GDM1 (cell line): ENCODE data around the gene ABHD12.

Source experiments
- DNase-seq: peaks from one replicate; lab custom pipeline; 2025; lab: John Stamatoyannopoulos, UW

Gene ABHD12

DNA sequence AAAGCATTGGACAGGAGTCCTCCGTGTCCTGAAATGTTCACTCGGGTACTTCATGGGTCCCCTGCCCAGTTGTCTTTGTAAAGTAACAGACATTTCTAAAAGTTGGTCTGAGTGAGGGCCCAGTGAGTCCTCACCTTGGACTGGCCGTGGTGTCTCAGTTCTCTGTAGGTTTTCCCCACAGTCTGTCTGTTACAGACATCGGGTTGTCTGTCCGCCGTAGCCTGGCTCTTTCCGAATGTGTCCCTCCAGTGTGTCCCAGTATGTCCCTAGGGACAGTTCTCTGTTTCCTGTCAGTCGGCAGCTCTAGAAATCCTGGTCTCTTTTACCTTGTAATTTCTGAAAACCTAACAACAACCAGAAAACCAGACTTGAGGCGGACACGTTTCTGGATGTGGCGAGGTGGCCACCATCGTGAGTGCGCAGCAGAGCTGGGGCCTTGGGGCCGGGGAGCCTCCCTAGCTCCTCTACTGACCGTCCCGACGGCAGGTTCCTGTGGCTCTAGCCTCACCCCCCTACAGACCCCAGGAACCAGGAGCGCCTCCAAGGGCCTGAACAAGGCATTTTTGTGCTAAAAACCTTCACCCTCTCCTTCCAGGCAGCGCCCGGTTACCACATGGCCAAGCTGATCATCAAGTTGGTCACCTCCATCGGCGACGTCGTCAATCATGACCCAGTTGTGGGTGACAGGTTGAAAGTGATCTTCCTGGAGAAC, 100.6 kb downstream of the ABHD12 start:
- no peak for DNase-seq

DNA sequence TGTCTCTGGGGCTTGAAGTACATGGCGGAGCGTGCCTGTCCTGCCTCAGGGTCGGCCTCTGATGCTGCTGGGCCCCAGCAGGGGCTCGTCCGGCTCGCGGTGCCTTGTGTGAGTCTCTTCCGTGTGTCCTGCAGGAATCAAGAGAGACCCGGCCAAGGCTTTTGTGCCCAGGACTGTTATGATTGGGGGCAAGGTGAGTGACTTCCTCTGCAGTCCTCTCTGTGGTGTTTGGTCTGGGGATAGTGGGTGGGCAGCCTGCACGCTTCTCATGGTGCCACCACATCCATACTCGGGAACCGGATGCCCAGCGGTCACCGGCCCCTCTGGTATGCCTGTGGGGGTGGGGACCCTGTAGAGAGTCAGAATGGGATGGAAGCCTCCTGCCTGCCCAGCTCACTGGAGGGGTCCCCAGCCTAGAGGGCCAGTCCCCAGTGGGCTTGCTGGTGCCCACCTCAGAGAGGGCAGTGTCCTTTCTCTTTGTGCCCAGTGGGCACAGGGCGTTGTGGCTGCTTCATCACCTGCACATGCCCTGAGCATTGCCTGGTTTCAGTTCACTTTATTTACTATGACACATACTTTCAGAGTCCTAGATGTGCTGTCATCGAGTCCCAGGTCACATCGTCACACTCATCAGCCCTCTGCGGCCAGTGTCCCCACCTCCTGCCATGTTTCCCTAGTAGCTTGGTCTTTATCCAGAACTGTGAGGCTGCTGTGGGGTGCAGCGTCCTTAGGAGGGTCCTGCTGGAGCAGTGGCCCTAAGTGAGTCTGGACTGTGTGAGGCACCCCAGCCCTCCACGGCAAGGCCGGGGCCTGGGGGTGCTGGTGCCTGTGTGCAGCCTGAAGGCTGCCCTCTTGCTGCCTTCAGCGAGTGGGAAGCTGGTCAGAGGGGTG, 102.1 kb downstream of the ABHD12 start:
- DNase-seq, result no peak

DNA sequence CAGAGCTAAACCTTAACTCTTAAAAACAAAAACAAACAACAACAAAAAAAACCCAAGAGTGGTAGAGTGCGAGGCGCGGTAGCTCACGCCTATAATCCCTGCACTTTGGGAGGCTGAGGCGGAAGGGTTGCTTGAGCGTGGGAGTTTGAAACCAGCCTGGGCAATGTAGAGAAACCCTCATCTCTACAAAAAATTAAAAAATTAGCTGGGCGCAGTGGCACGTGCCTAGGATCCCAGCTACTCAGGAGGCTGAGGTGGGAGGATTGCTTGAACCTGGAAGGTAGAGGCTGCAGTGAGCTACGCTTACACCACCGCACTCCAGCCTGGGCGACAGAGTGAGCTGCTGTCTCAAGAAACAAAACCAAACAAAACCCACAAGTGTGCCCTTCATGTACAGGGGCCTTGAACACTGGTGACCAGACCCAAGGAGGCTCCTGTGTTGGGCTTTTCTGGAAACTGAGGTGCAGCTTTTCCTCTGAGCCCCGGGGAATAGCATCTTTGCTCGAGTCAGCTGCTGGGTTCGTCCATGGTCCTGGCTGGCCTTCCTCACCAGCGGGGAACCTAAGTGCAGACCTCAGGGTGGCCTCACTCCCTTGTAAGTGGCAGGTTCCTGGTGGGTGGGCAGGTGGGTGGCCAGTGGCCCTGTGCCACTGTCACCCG, 102.9 kb downstream of the ABHD12 start:
- no peak for DNase-seq

DNA sequence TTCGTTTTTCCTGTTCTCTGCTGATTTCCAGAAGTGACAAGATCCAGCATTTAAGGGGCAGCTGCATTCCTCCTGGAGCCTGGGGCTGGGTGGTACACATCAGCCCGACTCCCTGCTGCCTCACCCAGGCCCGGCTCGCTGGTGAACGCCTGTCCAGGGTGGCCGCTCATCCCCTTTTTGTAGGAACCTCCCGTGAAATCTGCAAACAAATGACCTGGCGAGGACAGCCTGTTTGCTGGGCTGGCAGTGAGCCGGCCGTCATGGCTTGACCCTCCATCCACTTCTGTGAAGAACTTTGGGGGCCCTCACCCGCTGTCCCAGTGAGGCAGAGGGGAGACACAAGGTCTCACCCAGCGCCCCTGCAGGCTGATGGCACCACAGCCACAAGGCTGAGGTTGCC, 103.7 kb downstream of the ABHD12 start:
- no peak for DNase-seq

DNA sequence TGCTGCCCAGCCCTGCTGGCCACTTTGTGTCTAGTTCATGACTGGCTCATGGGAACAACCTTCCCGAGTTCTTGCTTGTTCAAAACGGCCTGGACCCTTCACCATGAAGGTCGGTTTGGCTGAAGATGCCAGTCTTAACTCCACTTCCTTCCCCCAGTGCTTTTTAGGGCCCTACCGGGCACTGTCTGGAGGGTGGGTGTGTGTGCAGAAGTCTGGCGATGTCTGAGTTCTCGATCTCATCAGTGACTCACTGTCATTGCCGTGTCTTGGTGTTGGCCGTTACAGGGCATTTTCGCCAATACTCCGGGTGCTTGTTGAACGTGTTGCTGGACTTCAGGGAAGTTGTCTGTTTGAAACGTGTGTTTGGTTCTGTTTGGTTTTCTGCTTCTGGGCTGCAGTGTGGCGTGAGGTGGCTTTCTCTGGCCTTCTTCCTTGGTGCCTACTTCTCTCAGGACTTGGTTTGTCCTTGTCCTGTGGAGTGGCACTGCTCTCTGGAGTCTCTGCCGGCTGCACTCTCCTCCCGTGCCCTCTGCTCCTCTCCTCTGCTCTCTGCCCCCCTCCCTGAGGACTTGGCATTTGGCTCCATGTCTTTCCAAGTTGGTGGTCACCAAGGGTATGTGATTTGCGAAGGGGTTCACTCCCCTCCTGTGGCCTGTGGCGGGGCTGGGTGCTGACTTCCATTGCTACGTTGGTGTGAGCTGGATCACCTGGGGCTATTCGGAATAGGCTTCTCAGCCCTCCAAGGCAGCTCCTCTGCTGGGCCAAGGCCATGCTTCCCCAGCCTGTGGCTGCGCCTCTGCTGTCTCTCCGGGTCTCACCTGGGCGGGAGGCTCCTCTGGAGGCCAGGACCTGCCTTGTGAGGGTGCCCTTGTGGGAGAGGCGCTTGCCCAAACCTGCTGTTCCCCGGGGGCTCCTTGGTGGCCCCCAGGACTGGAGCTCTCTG, 104.5 kb downstream of the ABHD12 start:
- no peak for DNase-seq

DNA sequence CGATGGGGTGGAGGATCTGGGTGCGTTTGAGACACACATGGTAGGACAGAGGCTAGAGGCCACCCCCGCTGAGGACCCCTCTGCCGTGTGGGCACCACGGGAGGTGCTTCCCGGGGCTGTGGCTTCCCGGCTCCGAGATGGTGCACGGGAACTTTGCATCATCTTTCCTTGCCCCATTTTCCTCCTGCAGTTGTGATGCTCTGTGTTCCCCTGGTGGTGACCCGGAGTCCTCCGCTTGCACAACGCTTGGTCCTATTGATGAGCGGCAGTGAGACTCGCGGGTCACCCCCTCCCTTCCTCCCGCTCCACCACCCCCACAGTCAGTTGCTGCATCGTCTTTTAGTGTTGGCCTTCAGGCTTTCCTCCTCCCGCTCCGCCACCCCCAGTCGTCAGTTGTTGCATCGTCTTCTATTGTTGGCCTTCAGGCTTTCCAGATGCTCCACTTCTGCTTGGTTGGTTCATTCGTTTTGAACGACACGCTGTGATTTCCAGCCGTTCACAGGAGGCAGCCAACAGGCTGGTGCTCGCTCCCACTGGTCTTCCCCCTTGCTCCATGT, 105.5 kb downstream of the ABHD12 start:
- no peak for DNase-seq

DNA sequence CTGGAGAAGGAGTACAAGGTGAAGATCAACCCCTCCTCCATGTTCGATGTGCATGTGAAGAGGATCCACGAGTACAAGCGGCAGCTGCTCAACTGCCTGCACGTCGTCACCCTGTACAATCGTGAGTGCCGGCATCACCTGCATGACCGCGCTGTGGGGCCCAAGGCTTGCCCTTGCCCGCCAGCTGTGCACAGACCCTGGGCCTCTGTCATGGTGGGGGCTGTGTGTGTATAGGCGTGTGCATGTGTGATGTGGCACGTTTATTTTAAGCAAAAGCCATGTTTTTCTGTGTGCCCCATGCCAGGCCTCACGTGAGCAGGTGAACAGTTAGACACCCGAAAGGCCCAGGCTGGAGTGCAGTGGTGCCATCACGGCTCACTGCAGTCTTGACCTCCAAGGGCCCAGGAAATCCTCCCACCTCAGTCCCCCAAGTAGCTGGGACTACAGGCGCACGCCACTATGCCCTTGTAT, 106.5 kb downstream of the ABHD12 start:
- DNase-seq, result no peak

DNA sequence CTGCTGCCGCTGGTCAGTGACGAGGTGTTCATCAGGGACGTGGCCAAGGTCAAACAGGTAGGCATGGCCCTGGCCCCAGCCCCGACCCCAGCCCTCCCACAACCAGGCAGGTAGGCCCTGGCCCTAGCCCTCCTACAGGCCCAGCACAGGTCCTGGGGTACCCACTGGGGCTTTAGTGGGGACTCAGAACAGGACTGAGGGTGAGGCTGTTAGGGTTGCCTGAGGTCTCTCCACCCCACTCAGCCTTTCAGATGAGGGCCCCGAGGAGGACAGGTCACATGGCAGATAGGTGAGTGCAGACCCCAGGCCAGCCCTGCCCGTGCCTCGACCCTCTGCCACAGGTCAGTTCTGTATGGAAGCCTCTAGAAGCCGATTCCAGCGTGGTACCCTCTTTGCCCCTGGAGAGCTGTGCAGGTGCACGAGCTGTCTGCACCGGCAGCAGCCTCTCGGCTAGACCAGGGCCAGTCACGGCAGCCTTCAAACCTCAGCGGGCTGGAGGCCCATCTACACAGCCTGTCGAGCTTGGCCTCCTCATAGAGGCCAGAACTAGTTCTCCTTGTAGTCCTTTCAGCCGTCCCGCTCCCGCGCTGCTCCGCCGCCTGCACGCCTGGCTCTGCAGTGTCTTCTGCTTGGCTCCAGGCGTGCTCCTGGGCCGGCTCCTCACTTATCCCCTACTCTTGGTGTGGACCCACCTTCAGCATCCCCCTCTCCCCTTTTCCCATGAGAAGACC, 107.2 kb downstream of the ABHD12 start:
- no peak for DNase-seq

DNA sequence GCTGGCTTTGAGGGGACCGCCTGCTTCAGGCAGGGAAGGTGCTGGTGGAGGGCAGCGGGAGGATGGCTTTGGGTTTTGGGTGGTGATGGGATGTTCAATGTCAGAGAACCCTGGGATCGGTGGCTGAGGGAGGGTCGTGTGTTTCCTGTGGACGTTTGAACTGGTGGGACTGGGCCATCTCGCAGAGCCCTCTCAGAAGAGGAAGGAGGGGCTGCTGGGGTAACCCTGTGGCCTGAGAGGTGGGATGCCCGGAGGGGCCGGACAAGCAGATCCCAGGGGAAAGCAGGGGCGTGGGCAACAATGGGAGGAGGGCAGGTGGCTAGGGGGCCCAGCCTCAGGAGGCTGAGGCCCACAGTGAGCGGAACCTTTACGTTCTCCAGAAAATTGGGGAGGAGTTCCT, 107.8 kb downstream of the ABHD12 start:
- no peak for DNase-seq

DNA sequence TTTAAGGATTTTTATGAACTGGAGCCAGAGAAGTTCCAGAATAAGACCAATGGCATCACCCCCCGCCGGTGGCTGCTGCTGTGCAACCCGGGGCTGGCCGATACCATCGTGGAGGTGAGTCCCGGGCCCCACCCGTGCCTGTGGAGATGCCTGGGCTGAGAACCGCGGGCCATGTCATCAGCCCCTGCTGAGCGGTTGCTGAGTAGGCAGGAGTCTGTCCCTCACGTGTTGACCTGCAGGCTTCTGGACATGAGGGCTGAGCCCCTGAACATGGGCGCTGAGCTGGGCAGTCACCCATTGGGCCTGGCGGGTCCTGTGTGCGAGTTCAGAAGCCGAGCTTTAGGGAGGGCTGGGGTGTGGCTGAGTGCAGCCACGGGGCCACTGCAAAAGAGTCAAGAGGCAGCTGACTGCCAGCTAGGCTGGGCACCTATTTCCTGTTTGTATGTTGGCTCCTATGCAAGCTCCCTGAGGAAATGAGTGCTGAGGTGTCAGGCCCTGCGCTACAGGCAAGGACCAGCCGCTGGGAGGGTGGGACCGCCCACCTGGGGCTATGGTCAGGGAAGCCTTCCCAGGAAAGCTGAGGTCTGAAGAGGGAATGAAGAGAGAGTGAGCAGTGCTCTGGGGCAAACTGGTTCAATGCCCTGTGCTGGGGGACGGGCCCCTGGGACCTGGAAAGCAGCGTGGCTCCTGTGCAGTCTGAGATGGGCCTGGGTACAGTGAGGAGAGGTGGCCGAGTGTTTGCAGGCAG, 108.4 kb downstream of the ABHD12 start:
- no peak for DNase-seq

DNA sequence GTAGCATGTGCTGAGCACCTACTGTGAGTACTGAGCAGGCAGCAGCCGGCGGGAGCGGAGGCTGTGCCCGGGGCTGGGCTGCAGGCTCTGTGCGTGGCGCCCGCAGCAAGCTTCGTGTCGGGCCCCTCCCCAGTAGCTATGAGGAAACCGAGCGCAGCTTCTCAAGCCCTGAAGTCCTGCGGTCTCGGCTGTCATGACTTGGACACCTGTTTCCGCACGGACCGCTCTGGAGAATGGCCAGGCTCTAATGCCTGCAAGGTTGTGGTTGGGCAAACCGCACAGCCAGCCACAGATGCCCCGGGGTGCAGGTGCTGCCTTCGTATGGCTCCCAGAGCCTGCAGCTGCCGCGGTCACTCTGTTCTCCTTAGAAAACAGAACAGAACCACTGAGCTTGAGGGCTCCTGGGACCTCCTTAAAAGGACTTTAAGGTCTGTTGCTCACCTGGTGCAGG, 109.1 kb downstream of the ABHD12 start:
- no peak for DNase-seq

DNA sequence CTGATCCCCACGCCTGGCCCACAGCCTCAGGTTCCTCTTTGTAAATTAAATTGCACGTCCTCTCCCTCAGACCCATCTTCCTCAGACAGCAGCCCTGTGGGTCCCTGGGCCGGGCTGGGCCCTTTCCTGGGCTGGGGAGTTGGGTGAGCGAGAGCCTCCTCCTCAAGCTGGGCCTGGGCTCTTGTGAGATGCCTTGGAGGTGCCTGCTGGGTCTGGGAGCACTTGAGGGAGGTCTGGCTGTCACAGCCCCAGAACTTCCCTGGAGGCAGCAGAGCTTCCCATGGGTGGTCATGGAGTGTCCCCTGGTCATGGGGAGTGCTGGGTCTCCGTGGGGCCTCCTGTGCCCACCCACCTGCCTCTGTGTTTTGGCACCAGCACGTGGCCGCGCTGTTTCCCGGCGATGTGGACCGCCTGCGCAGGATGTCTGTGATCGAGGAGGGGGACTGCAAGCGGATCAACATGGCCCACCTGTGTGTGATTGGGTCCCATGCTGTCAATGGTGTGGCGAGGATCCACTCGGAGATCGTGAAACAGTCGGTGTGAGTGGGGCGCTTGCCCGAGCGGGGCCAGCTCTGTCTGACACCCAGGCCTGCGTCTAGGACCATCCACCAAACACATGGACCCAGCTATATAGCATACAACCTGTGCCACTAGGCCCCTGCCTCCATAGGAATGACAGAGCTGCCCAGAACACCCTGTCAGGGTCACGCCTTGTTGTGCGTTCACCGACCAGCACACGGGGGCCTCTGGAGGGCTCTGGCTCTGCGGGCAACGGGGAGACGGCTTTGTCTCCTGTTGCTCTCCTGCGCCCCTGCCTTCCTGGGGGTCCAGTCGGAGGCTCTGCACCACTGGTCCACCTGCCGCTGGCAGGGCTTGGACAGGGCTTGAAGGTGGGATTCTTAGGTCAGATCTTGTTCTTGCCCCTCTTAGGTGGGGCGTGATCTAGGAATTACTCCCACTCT, 109.8 kb downstream of the ABHD12 start:
- DNase-seq, result no peak

DNA sequence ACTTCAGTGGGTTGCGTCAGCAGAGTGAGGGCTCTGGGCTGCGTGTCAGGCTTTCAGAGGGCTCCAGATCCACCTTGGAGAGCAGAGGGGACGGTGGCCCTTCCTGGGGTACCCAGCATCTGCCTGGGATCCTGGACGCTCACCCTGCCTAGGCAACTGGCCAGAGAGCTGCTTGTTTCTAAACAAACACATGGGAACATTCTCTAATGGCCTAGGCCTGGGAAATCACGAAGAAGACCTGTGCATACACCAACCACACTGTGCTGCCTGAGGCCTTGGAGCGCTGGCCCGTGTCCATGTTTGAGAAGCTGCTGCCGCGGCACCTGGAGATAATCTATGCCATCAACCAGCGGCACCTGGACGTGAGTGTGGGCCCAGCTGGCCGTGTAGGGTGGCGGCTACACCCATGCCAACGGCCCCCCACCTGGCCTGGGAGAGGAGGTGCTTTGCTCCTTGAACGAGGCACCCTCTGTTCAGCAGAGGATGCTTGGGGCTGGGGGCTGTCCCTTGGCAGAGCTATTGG, 110.5 kb downstream of the ABHD12 start:
- no peak for DNase-seq

DNA sequence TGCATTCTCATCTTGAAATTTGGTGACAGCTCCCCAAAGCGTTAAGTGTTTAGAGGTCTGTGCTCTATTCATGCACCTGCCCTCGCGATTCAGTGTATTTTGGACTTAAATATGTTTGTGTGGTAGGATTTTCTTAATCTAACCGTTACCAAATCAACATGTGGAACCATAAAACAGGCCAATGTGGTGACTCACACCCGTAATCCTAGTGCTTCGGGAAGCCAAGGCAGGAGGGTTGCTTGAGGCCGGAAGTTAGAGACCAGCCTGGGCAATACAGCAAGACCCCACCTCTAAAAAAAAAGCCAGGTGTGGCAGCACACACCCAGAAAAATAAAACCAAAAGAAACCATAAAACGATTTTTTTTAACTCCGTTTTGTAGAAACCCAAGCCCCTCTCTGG, 111.2 kb downstream of the ABHD12 start:
- DNase-seq, result no peak

DNA sequence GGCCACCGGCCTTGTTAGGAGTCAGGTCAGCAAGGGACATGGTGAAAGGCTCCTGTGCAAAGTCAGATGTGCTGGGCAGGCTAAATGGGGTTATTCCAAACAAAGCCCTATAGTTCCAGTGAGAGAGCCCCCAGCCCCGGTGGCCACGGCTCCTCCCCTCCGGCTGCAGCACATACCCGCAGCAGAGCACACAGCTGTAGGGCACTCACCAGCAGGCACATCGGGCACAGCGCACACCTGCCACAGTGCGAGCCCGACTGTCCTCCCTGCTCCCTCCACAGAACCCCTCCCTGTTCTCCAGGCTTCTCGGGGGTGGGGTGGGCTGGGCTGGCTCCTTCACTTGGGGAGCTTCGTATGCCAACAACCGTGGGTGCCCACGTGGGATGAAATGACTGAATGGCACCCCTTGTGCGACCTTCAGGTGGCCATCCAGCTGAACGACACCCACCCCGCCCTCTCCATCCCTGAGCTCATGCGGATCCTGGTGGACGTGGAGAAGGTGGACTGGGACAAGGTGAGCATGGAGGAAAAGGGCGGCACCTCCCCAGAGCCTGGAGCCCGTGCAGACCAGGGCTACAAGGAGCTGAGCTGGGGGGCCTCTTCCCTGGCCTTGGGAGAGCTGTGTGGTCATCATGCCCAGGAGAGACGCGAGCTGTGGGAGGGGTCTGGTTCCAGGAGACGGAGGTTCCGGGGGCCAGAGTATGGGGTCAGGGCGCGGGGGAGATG, 111.8 kb downstream of the ABHD12 start:
- DNase-seq, result no peak

DNA sequence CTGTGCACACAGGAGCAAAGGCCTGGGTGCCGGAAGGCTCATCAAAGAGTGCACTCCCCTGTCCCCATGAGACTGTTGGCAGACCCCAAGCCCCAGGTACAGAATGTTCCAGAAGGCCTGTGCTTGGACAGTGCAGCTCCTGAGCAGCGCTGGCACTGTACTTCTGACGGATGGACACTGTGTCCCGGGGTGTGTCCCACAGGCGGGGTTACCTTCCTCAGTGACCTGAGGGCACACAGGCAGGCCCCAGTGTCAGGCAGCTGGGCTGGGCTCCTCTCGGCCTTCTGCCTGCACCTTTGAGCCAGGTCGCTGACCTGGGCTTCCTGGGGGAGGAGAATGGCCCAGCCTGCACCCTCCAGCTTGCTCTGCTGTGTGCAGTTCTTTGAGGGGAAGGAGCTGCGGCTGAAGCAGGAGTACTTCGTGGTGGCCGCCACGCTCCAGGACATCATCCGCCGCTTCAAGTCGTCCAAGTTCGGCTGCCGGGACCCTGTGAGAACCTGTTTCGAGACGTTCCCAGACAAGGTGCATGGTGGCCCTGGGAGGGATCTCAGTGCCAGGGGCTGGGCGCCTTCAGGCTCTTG, 112.6 kb downstream of the ABHD12 start:
- no peak for DNase-seq

DNA sequence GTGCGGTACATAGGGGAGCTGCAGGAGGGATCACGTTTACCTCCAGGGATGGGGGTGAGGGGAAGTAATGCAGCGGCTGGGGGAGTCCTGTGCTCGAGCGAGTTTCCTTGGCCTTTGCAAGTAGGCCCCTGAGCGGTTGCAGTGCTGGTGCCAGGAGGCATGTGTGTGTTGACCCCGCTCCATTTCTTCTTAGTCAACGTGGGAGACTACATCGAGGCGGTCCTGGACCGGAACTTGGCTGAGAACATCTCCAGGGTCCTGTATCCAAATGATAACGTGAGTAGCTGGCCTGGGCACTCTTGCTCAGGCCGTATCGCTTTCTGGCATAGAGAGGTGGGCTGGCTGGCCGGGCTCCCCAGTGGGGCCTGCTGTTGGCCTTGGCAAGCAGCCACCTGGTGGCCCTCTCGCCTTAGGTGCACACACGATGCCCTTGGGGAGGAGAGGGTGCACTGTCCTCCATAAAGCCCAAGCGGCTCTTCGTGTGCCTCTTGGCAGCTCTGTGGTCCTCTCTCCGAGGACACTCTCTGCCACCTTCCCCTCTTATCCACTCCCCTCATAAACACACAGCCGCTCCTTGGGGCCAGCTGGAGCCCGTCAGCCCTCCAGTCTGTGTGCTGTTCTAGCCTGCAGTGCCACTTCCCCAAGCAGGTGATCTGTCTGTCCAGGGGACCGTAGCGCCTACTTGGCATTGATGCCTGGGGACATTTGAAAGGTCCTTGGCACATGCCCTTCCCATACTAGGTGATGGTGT, 113.4 kb downstream of the ABHD12 start:
- DNase-seq, result no peak
